Esophagus muscularis mucosa (tissue), 4 donors: Measurements from ENCODE around the gene ATG16L2. TPM values are rescaled to one million over a fixed set of nuclear protein-coding genes. Genes with fewer than 3 reads are reported as not detected.

Experiments
- DNase-seq: peaks from one replicate; pipeline ENCODE4 v3.0.0-alpha.2; 2017; ENCODE audit errors: extremely low spot score
- H3K27ac ChIP-seq, 4 donors: fragments of 200-600 bp; sonication (generic); replicated peaks in 1 of 4; 1 replicate in 3 of 4; 2 replicates in 1 of 4; pipeline ENCODE4 v1.5.1; 2016 to 2019; ENCODE audit warnings: mild to moderate bottlenecking in 1 of 4
- H3K27me3 ChIP-seq, 4 donors: fragments of 200-600 bp; sonication (generic); one replicate each; pipeline versions ENCODE4 v1.5.1 to v1.6.0; 2016 to 2019
- H3K36me3 ChIP-seq, 4 donors: fragments of 200-600 bp; sonication (generic); one replicate each; pipeline ENCODE4 v1.5.1; 2016 to 2019
- H3K4me1 ChIP-seq, 4 donors: fragments of 200-600 bp; sonication (generic); one replicate each; pipeline ENCODE4 v1.5.1; 2016 to 2019
- H3K4me3 ChIP-seq, 4 donors: fragments of 200-600 bp; sonication (generic); 1 replicate in 2 of 4; 2 replicates in 2 of 4; pipeline ENCODE4 v1.5.1; 2016 to 2019; ENCODE audit warnings: mild to moderate bottlenecking in 4 of 4, moderate library complexity in 1 of 4
- H3K9me3 ChIP-seq, 4 donors: fragments of 200-600 bp; sonication (generic); 1 replicate in 3 of 4; 2 replicates in 1 of 4; pipeline ENCODE4 v1.5.1; 2016 to 2019
- CTCF ChIP-seq, 3 experiments: fragments of 200-600 bp in 2 of 3; fragments of 450-650 bp in 1 of 3; sonication (generic) in 2 of 3; IDR thresholded peaks; one replicate each; pipeline ENCODE4 v1.5.1; 2017 to 2019; ENCODE audit warnings: antibody characterized with exemption in 3 of 3, mild to moderate bottlenecking in 2 of 3, moderate library complexity in 1 of 3
- EP300 ChIP-seq: sonication (generic); formaldehyde crosslinking; IDR thresholded peaks from one replicate; pipeline ENCODE4 v1.6.1; 2017; ENCODE audit warnings: antibody characterized with exemption
- POLR2A ChIP-seq: fragments of 450-650 bp; IDR thresholded peaks from one replicate; pipeline ENCODE4 v1.6.1; 2017; ENCODE audit warnings: antibody characterized with exemption, moderate library complexity, mild to moderate bottlenecking, low read depth
- POLR2AphosphoS5 ChIP-seq, 2 donors: sonication (generic); formaldehyde crosslinking; IDR thresholded peaks; one replicate each; pipeline ENCODE4 v1.6.1; 2017; ENCODE audit warnings: antibody characterized with exemption in 2 of 2
- WGBS: methylation state at CpG from one replicate; pipeline ENCODE4 v1.1.5; 2018; 5-methylcytosine and 5-hydroxymethylcytosine counted together
- intact Hi-C: fragments of 100-400 bp; cut with DNase I; formaldehyde crosslinking; loops from one replicate; pipeline ENCODE4 v1.15.1; 2023
- total RNA-seq, 4 donors: library from RNA; depleted of rRNA; stranded (reverse); fragments of >200 nt; gene quantifications; one replicate each; pipeline versions ENCODE4 v1.1.0 to v1.2.1, GENCODE V29; 2016

ATG16L2 gene
- total RNA-seq, 4 donors from 2014 or later, result 11.8 to 19.3 (median 18.2) TPM

GRCh38 chr11:72771507-72771906 is 42.7 kb upstream of the ATG16L2 start:
- 48% methylated on average over 4 of the region's 4 CpGs for WGBS
- H3K27ac ChIP-seq, result no peak overlapping the region
- intact Hi-C loops, result no loop called here

GRCh38 chr11:72772059-72772458 is 42.2 kb upstream of the ATG16L2 start:
- Histone ChIP-seq H3K9me3 (no peaks in the 10 kb centered on the region), H3K36me3 (peaks cover 0 to 4% (median 0%) of the 10 kb centered on the region in 4 donors), H3K4me3 (no peak overlapping the region), H3K27me3 (no peaks in the 10 kb centered on the region), H3K4me1 (peaks cover 14 to 73% (median 32%) of the 10 kb centered on the region in 4 donors), H3K27ac (no peak overlapping the region)
- TF ChIP-seq POLR2AphosphoS5 (IDR thresholded peaks at IDR 0.05) (no peak), EP300 (no peak), CTCF (IDR thresholded peaks at IDR 0.05) (no peak), POLR2A (no peak)
- no peak for DNase-seq
- 90% methylated on average over 12 of the region's 12 CpGs for WGBS
- intact Hi-C loops, result no loop called here

More at GRCh38 chr11:72771507-72771906, 42.7 kb upstream of the ATG16L2 start:
- H3K9me3 ChIP-seq, result no peaks in the 10 kb centered on the region
- H3K4me3 ChIP-seq, result no peak overlapping the region
- H3K4me1 ChIP-seq, result peaks cover 9 to 68% (median 30%) of the 10 kb centered on the region in 4 donors
- TF ChIP-seq EP300 (no peak), POLR2AphosphoS5 (IDR thresholded peaks at IDR 0.05) (no peak), CTCF (IDR thresholded peaks at IDR 0.05) (no peak), POLR2A (no peak)
- no peaks in the 10 kb centered on the region for H3K27me3 ChIP-seq
- no peak for DNase-seq
- no peaks in the 10 kb centered on the region for H3K36me3 ChIP-seq

GRCh38 chr11:72773291-72773690 is 40.9 kb upstream of the ATG16L2 start:
- 44% methylated on average over 2 of the region's 5 CpGs for WGBS
- H3K27me3 ChIP-seq, result no peaks in the 10 kb centered on the region
- peaks cover 0 to 5% (median 0%) of the 10 kb centered on the region in 4 donors for H3K36me3 ChIP-seq
- TF ChIP-seq CTCF (IDR thresholded peaks at IDR 0.05) (no peak), POLR2AphosphoS5 (IDR thresholded peaks at IDR 0.05) (peak in 1 of 2 donors; percentile 52)
- H3K9me3 ChIP-seq, result no peaks in the 10 kb centered on the region
- H3K4me1 ChIP-seq, result peaks cover 20 to 80% (median 42%) of the 10 kb centered on the region in 4 donors
- intact Hi-C loops, result no loop called here
- peak overlapping the region in 2 of 4 donors; percentile 17 to 46 for H3K27ac ChIP-seq
- H3K4me3 ChIP-seq, result no peak overlapping the region
- no peak for DNase-seq

- Histone ChIP-seq H3K27ac (peak overlapping the region in 2 of 4 donors; percentile 17 to 46), H3K4me3 (no peak overlapping the region), H3K4me1 (peaks cover 20 to 82% (median 45%) of the 10 kb centered on the region in 4 donors), H3K9me3 (no peaks in the 10 kb centered on the region), H3K36me3 (peaks cover 0 to 5% (median 0%) of the 10 kb centered on the region in 4 donors), H3K27me3 (no peaks in the 10 kb centered on the region)
- TF ChIP-seq POLR2AphosphoS5 (IDR thresholded peaks at IDR 0.05), result no peak
- TF ChIP-seq POLR2A, result no peak
- no peak for TF ChIP-seq CTCF (IDR thresholded peaks at IDR 0.05)
- TF ChIP-seq EP300, result no peak
- intact Hi-C loops, result no loop called here
- no peak for DNase-seq
- WGBS, result 65% methylated on average over 6 of the region's 6 CpGs
Observed at GRCh38 chr11:72773696-72774095, 40.5 kb upstream of the ATG16L2 start.

- 79% methylated on average over 4 of the region's 6 CpGs for WGBS
- Histone ChIP-seq H3K27me3 (no peaks in the 10 kb centered on the region), H3K9me3 (no peaks in the 10 kb centered on the region), H3K27ac (no peak overlapping the region), H3K36me3 (peaks cover 0 to 5% (median 0%) of the 10 kb centered on the region in 4 donors), H3K4me1 (peaks cover 20 to 87% (median 51%) of the 10 kb centered on the region in 4 donors), H3K4me3 (no peak overlapping the region)
- DNase-seq, result no peak
- no peak for TF ChIP-seq POLR2A
- TF ChIP-seq CTCF (IDR thresholded peaks at IDR 0.05), result no peak
- TF ChIP-seq POLR2AphosphoS5 (IDR thresholded peaks at IDR 0.05), result no peak
- TF ChIP-seq EP300, result no peak
- intact Hi-C loops, result no loop called here
Observed at GRCh38 chr11:72774499-72774898, 39.7 kb upstream of the ATG16L2 start.
